ENCODE results near the gene LARP4B. TPM values are rescaled to one million over a fixed set of nuclear protein-coding genes. Genes with fewer than 3 reads are reported as not detected.

Gene LARP4B
- 31.3 and 36.9 TPM in 2 replicates for total RNA-seq (2014; rRNA removed; shearing (Covaris generic))

DNA sequence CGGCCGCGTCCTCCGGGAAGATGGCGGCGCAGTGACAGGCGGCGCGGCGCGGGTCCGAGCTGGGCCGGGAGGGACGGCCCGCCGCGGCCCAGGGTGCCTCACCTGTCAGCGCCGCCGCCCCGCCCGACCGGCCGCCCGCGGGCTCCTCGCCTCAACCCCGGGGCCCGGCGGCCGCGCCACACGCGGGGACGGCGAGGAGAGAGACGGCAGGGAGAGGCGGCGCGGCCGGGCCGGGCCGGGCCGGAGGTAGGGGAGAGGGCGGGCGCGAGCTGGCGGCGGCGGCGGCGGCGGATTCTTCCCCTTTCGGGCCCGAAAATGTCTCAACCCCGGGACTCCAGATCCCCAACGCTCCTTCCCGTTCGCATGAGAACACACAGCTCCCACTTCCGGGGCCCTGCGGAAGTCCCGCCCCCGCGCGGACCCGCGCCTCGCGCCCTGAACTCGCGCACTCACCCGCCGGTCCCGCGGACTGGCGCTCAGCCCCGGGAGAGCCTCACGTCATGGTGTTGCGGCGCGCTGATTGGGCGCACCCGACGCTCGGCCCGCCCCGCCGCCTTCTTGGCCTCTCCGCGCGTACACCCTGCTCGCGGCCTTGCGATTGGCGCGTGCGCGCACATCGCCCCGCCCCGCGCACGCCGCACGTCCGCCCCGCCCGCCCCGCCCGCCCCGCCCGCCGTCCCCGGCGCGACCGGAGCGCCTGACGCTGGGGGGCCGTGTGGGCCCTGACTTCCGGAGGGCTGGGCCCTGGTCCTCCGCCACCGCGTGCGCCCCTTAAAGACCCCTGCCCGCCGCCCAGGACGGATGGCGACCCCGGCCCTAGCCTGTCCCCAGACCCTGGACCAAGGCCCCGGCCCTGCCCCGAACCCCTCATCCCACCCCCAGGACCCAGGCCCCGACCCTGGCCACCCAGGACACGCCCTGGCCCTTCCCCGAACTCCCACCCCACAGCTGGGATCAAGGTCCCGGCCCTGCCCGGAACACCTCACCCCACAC is at the start of gene LARP4B:
Gene LARP4B (minus strand): TSS at position 380 of the 993 bp plus-strand sequence. CDS start 45,984 bp downstream, outside the sequence.
- Histone ChIP-seq H3K27me3 (ENCODE audit: control insufficient read depth, insufficient read depth, low read length) (no peaks in the 10 kb centered on the region), H3K36me3 (replicated peaks; ENCODE audit: control insufficient read depth, insufficient read depth, low read length) (no peaks in the 10 kb centered on the region; the same call in 1 of the 2 replicates), H3K4me3 (ENCODE audit: insufficient read depth, low read depth, low read length) (peak within 1 kb of the TSS; percentile 55)
- DNase-seq = peak; percentile 99

DNA sequence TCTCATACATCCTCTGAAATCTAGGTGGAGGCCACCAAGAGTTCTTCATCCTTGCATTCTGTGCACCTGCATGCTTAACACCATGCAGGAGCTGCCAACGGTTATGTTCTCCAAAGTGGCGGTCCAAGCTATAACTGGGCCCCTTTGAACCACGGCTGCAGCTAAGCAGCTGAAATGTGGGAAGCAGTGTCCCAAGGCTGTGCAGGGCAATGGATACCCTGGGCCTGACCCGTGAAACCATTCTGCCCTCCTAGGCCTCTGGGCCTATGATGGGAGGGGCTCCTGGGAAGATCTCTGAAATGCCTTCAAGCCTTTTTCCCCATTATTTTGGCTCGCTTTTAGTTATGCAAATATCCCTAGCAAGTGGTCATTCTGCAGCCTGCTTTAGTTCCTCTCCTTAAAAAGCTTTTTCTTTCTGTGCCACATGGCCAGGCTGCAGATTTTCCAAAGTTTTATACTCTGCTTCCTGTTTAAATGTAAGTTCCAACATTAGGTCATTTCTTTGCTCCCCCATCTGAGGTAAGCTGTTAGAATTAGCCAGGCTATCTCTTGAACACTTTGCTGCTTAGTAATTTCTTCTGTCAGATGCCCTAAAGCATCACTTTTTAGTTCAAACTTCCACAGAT is 49.1 kb upstream of the LARP4B start:
- no peaks in the 10 kb centered on the region for H3K36me3 ChIP-seq (replicated peaks; ENCODE audit: control insufficient read depth, insufficient read depth, low read length)

DNA sequence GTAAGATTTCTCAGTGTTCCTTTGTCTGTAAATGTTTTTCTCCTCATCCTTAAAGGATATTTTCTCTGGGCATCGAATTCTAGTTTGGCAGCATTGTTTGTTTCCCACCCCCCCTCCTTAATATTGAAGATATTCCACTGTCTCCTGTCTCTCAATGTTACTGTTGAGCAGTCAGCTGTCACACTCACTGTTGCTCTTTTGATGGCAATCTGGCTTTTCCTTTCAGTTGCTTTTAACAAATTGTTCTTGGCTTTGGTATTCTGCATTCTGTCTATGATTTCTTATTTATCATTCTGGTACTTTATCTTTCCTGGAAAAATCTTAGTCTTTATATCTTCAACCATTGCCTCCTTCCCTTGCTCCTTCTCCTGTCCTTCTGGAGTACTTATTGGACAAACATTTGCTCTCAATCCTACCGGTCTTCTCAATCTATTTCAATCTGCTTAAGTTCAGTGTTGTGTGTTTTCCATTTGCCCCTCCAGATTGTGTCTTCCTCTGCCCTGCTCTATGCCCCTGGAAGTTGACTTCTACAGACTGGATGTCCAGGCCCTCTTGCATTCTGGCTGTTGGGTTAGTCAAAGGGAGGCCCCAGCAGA is 47.4 kb upstream of the LARP4B start:
- H3K27me3 ChIP-seq (ENCODE audit: control insufficient read depth, insufficient read depth, low read length) = no peaks in the 10 kb centered on the region

More for the DNA sequence above, 49.1 kb upstream of the LARP4B start:
- Histone ChIP-seq H3K4me3 (ENCODE audit: insufficient read depth, low read depth, low read length) (no peak overlapping the region), H3K27me3 (ENCODE audit: control insufficient read depth, insufficient read depth, low read length) (no peaks in the 10 kb centered on the region)
- DNase-seq = no peak

DNA sequence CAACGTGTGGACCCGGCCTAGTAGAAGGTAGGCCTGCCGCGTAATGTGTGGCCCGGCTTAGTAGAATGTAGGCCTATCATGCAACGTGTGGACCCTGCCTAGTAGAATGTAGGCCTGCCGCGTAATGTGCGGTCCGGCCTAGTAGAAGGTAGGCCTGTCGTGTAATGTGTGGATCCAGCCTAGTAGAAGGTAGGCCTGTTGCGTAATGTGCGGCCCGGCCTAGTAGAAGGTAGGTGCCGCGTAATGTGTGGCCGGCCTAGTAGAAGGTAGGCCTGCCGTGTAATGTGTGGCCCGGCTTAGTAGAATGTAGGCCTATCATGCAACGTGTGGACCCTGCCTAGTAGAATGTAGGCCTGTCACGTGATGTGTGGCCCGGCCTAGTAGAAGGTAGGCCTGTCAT is 44.8 kb upstream of the LARP4B start:
- Histone ChIP-seq H3K36me3 (replicated peaks; ENCODE audit: control insufficient read depth, insufficient read depth, low read length) (no peaks in the 10 kb centered on the region), H3K27me3 (ENCODE audit: control insufficient read depth, insufficient read depth, low read length) (no peaks in the 10 kb centered on the region), H3K4me3 (ENCODE audit: insufficient read depth, low read depth, low read length) (no peak overlapping the region)
- no peak for DNase-seq

More for the DNA sequence above, 47.4 kb upstream of the LARP4B start:
- no peak overlapping the region for H3K4me3 ChIP-seq (ENCODE audit: insufficient read depth, low read depth, low read length)
- H3K36me3 ChIP-seq (replicated peaks; ENCODE audit: control insufficient read depth, insufficient read depth, low read length) = no peaks in the 10 kb centered on the region
- no peak for DNase-seq

DNA sequence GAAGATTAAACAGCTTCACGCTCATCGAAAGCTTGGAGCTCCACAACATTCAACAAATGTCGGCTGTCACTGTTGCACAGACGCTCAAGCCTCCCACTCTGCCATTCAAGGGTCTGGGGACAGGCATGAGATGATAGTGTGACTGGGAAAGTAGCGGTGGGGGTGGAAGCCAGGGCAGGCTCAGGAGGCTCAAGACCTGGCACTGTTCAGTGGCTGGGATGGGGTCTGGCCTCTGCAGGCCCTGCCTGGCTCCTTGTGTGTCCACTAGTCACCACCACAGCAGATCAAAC is 43.2 kb upstream of the LARP4B start:
- DNase-seq = no peak
- H3K27me3 ChIP-seq (ENCODE audit: control insufficient read depth, insufficient read depth, low read length) = no peaks in the 10 kb centered on the region

DNA sequence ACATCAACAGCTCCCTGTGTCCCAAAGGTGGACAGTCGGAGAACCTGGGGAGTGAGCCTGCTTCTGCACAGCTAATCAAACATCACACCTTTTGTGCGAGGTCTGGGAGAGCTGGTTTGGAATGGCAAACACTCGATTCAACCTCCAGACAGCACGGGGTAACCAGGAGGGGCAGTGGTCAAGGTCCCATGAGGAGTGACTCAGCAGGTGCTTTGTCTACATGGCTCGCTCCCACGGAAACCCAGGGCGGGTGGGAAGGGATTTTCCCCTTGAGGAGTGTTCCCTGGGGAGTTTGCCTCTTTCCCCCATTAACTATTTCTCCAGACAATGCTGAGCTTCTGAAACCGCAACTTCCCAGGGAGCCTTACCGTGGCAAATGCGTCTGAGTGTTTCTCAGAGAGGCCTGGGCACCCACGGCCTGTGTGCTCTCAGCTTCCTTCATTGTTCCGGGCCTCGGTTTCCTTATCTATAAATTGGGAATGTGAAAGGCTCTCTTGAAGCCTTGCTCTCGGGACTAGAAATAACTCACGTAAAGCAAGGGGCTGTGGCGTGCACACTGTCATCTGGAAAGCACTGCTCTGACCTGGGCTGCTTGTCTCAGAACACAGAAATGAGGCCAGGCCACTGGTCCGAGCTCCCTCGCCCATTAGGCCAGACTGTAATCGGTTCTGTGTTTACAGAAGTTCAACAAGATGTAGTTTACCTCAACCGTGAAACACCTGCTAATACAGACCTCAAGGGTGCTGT is 42.7 kb upstream of the LARP4B start:
- no peak for DNase-seq
- Histone ChIP-seq H3K27me3 (ENCODE audit: control insufficient read depth, insufficient read depth, low read length) (no peaks in the 10 kb centered on the region), H3K4me3 (ENCODE audit: insufficient read depth, low read depth, low read length) (no peak overlapping the region), H3K36me3 (replicated peaks; ENCODE audit: control insufficient read depth, insufficient read depth, low read length) (no peaks in the 10 kb centered on the region)

More for the DNA sequence above, 43.2 kb upstream of the LARP4B start:
- H3K4me3 ChIP-seq (ENCODE audit: insufficient read depth, low read depth, low read length) = no peak overlapping the region
- H3K36me3 ChIP-seq (replicated peaks; ENCODE audit: control insufficient read depth, insufficient read depth, low read length) = no peaks in the 10 kb centered on the region

DNA sequence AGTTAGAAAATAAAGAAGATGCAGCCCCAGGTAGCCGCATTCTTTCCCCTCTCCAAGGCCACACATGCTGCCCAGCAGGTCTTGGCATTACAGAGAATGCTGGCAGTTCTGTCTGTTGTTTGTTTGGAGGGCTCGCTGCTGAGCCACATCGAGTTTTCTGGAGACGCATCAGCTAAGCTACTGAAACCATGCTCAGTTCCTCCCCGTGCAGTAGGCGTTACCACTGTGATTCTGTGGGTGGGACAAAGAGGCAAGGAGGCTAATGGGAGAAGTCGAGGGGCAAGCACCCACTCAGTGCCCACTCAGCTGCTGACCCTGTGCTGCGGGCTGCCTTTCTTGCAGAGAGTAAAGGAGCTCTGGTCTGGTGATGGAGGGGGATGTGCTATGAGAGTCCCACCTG is 41.3 kb upstream of the LARP4B start:
- DNase-seq = no peak
- H3K4me3 ChIP-seq (ENCODE audit: insufficient read depth, low read depth, low read length) = no peak overlapping the region
- no peaks in the 10 kb centered on the region for H3K36me3 ChIP-seq (replicated peaks; ENCODE audit: control insufficient read depth, insufficient read depth, low read length)
- H3K27me3 ChIP-seq (ENCODE audit: control insufficient read depth, insufficient read depth, low read length) = no peaks in the 10 kb centered on the region

DNA sequence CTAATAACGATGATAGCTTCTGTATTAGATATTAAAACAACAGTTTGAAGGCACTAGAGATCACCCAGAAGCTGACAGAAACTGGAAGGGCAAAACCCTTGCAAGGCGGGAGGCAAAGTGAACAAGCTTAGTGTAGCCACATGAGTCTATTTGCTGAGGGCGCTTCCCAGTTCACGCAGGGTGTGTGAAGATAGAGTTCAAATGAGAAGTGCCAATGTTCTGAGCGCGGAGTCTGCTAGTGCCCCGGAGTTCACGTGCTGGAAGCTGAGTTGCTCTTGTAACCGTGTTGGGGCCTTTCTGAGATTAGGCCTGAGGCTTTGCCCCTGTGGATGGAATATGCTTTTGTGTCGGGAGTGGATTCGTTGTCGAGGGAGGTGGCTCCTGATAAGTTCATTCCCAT is 40.1 kb upstream of the LARP4B start:
- no peak for DNase-seq
- Histone ChIP-seq H3K4me3 (ENCODE audit: insufficient read depth, low read depth, low read length) (no peak overlapping the region), H3K27me3 (ENCODE audit: control insufficient read depth, insufficient read depth, low read length) (no peaks in the 10 kb centered on the region), H3K36me3 (replicated peaks; ENCODE audit: control insufficient read depth, insufficient read depth, low read length) (no peaks in the 10 kb centered on the region)

DNA sequence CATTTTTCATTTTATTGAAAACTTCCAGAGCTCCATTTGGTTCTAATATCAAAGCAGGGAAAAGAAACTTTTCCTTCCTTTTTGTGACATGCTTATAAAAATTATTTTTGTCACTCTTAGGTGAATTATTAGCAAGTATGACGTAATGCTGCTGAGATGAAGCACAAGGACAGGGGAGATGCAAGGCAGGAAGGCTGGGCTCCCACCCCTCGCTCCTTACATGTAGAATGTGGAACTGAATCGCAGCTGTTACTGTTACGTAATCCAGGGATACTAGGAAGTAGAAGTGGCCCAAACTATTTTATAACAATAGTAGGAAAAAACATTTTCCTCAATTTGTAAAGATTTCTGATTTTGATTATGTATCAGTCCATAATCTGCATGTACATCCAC is 39.6 kb upstream of the LARP4B start:
- no peak overlapping the region for H3K4me3 ChIP-seq (ENCODE audit: insufficient read depth, low read depth, low read length)
- no peaks in the 10 kb centered on the region for H3K27me3 ChIP-seq (ENCODE audit: control insufficient read depth, insufficient read depth, low read length)
- no peaks in the 10 kb centered on the region for H3K36me3 ChIP-seq (replicated peaks; ENCODE audit: control insufficient read depth, insufficient read depth, low read length)
- no peak for DNase-seq

DNA sequence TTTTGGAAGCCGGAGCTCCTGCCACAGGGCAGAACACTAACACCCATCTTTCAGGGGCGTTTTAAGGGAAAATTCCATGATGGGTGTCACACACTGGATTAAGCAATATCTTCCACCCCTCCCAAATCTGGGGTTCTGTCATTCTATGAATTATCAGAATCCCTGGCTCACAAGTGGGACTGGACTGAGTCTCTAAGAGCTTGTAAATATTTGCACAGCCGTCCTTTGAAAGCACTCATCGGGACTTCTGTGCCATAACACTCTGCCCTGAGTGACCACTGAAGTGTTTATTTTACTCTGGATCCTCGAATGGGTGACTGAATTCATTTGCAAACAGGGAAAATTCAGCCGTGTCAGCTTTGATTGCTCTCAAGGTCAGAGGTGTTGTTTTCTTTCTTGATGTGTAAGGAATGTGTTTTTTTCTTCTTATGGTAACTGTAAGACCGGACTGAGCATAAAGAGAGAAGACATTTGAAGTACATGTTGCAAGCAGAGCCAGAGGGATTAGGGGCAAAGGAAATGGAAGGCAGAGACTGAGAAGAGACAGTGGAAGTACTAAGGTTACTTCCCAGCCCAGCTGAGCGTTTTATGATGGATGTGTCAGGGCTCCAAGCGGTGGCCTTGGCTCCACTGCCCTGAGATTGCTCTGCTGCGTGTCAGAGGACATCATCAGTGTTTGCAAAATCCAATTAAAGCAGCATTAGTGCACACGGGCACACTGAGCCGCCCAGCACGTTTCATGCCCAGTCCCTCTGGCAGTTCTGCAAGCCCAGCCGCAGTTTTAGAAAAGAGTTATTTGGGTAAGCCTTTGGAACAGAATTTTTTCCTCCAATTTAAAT is 39.0 kb upstream of the LARP4B start:
- no peak overlapping the region for H3K4me3 ChIP-seq (ENCODE audit: insufficient read depth, low read depth, low read length)
- no peaks in the 10 kb centered on the region for H3K36me3 ChIP-seq (replicated peaks; ENCODE audit: control insufficient read depth, insufficient read depth, low read length)
- DNase-seq = no peak
- no peaks in the 10 kb centered on the region for H3K27me3 ChIP-seq (ENCODE audit: control insufficient read depth, insufficient read depth, low read length)

DNA sequence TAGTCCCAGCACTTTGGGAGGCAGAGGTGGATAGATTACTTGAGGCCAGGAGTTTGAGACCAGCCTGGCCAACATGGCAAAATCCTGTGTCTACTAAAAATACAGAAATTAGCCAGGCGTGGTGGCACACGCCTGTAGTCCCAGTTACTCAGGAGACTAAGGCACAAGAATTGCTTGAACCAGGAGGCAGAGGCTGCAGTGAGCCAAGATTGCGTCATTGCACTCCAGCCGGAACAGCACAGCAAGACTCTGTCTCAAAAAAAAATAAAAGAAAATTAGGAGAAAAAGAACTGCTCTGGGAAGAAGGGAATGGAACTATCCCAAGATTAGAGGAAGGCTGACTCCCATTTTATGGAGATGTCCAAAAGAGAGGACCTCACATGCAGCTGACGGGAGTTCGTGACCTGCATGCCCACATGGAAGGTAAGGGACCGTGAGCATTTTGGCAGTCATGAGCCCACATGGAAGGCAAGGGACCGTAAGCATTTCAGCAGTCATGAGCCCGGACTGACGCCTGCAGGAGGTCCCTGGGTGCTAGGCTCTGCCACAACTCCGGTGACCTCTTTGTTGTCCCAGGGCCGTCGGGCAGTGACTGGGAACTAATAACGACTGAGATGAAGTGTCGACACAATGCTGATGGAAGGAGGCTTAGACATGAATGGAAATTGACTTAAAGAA is 38.1 kb upstream of the LARP4B start:
- peak; percentile 41 for DNase-seq

DNA sequence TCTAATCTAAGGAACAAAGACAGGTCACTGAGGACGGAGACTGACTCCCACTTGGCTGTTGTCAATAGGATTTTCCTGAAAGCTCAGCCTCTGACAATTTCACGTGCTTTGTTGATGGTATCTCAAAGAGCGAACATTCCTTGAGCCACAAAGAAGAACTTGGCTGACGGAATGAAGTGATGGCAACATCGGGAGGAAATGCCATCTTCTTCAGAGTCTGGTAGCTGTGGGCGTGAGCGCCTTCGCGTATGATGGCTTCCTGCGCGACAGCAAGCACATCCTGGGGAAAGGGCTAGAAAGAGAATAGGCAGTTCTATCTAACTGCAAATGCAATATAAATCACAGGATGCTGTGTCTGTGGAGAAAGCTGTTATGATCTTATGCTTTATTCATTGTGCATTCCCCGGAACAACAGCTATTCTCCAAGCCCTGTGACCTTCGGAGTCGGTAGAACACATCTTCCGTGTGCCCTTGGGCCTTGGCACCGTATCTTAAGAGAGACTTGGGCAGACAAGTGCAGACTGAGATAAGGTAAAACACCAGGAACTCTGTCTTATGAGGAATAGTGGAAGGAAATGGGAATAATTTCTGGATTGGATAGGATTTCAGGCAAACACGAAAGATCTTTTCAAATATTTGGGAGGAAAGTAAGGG is 37.2 kb upstream of the LARP4B start:
- Histone ChIP-seq H3K36me3 (replicated peaks; ENCODE audit: control insufficient read depth, insufficient read depth, low read length) (no peaks in the 10 kb centered on the region), H3K27me3 (ENCODE audit: control insufficient read depth, insufficient read depth, low read length) (no peaks in the 10 kb centered on the region), H3K4me3 (ENCODE audit: insufficient read depth, low read depth, low read length) (no peak overlapping the region)
- peak; percentile 16 for DNase-seq

More for the DNA sequence above, 38.1 kb upstream of the LARP4B start:
- Histone ChIP-seq H3K36me3 (replicated peaks; ENCODE audit: control insufficient read depth, insufficient read depth, low read length) (no peaks in the 10 kb centered on the region), H3K27me3 (ENCODE audit: control insufficient read depth, insufficient read depth, low read length) (no peaks in the 10 kb centered on the region), H3K4me3 (ENCODE audit: insufficient read depth, low read depth, low read length) (no peak overlapping the region)
